ENCODE data around the gene C5.

C5 gene

GRCh38 chr9:120925535-120926396 lies 124.3 kb downstream of the C5 start:
- TF ChIP-seq CTCF (IDR thresholded peaks at IDR 0.05; ENCODE audit: extremely low read depth, missing control alignments) = no peak
- peak; percentile 78 for DNase-seq (ENCODE audit: low spot score)

- no peak for TF ChIP-seq CTCF (IDR thresholded peaks at IDR 0.05; ENCODE audit: extremely low read depth, missing control alignments)
- DNase-seq (ENCODE audit: low spot score) = no peak
These were observed 125.2 kb downstream of the C5 start for GRCh38 chr9:120924698-120925534.

- TF ChIP-seq CTCF (IDR thresholded peaks at IDR 0.05; ENCODE audit: extremely low read depth, missing control alignments) = no peak
- no peak for DNase-seq (ENCODE audit: low spot score)
These were observed 126.3 kb downstream of the C5 start for GRCh38 chr9:120923620-120924328.

- DNase-seq (ENCODE audit: low spot score) = no peak
- no peak for TF ChIP-seq CTCF (IDR thresholded peaks at IDR 0.05; ENCODE audit: extremely low read depth, missing control alignments)
These were observed 127.5 kb downstream of the C5 start for GRCh38 chr9:120922404-120923195.

- no peak for DNase-seq (ENCODE audit: low spot score)
- TF ChIP-seq CTCF (IDR thresholded peaks at IDR 0.05; ENCODE audit: extremely low read depth, missing control alignments) = no peak
These were observed 128.4 kb downstream of the C5 start for GRCh38 chr9:120921661-120922181.

GRCh38 chr9:120920806-120921178 lies 129.3 kb downstream of the C5 start:
- no peak for DNase-seq (ENCODE audit: low spot score)
- TF ChIP-seq CTCF (IDR thresholded peaks at IDR 0.05; ENCODE audit: extremely low read depth, missing control alignments) = no peak
